DMS114 treated with DMSO at 0.1 percent for 48 hours (cell line): ENCODE measurements around the gene CLEC4C.
"Not testable (repeated sequence)": the region's sequence is repeated elsewhere in the genome, so short reads cannot be mapped to it uniquely, and the experiment has no call there.

Source experiments
- DNase-seq: peaks from one replicate; lab custom pipeline; 2025; ENCODE audit not compliant: unreplicated experiment; lab: John Stamatoyannopoulos, UW

Gene CLEC4C, protein sequence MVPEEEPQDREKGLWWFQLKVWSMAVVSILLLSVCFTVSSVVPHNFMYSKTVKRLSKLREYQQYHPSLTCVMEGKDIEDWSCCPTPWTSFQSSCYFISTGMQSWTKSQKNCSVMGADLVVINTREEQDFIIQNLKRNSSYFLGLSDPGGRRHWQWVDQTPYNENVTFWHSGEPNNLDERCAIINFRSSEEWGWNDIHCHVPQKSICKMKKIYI

DNA sequence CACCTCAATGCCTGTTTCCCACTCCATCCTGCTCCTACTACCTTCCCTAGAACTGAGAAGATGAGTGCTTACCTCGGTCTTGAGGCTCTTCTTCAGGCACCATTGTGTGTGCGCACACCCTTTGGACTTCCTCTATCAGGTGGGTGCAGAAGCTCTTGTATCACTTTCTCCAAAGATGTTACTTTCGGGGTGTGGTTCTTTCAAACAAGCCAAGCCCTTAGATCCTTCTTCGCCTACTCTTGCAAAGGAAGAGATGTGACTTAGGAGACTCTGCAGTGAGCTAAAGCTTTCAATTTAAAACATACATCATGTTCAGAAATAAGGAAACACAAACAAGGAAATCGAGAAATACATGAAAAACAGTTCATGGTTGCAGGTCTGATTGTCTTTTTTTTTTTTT, at the start of gene CLEC4C:
Gene CLEC4C (minus strand): TSS at position 130 of the 400 bp plus-strand sequence. CDS start 27 bp downstream, at position 103.
- no peak for DNase-seq

GRCh38 chr12:7793211-7793610, 46.0 kb upstream of the CLEC4C start:
- DNase-seq: no peak

DNA sequence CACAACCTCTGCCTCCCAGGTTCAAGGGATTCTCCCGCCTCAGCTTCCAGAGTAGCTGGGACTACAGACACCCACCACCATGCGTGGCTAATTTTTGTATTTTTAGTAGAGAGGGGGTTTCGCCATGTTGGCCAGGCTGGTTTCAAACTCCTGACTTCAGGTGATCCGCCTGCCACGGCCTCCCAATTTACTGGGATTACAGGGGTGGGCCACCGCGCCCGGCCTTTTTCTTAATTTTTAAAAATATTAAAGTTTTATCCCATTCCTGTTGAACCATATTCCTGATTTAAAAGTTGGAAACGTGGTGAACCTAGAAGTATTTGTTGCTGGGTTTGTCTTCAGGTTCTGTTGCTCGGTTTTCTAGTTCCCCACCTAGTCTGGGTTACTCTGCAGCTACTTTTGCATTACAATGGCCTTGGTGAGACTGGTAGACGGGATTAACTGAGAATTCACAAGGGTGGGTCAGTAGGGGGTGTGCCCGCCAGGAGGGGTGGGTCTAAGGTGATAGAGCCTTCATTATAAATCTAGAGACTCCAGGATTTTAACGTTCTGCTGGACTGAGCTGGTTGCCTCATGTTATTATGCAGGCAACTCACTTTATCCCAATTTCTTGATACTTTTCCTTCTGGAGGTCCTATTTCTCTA, 41.8 kb upstream of the CLEC4C start, which contains the start of gene NANOG:
Gene NANOG (plus strand): TSS at position 519 of the 645 bp plus-strand sequence. CDS start 213 bp downstream, outside the sequence.
- DNase-seq: not testable (repeated sequence)

DNA sequence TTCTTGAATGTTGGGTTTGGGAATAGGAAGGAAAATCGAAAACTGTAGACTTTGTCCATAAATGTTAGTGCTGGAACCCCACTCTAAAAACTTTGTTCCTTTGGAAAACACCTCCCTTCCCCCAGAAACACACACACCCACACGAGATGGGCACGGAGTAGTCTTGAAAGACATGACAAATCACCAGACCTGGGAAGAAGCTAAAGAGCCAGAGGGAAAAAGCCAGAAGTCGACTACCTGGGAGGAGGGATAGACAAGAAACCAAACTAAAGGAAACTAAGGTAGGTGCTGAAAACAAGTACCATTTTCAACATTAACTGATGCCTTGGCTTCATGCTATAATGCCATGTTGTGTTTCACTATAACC, 41.1 kb upstream of the CLEC4C start:
- DNase-seq: no peak

GRCh38 chr12:7787574-7788293, 40.6 kb upstream of the CLEC4C start:
- DNase-seq: no peak

GRCh38 chr12:7784701-7785100, 37.5 kb upstream of the CLEC4C start:
- no peak for DNase-seq

- not testable (repeated sequence) for DNase-seq
These were observed 36.3 kb upstream of the CLEC4C start for GRCh38 chr12:7783433-7783832.

- no peak for DNase-seq
These were observed 34.9 kb upstream of the CLEC4C start for GRCh38 chr12:7782055-7782454.

- DNase-seq: no peak
These were observed 34.1 kb upstream of the CLEC4C start for GRCh38 chr12:7781274-7781673.

- DNase-seq: no peak
These were observed 22.8 kb upstream of the CLEC4C start for GRCh38 chr12:7769999-7770398.

DNA sequence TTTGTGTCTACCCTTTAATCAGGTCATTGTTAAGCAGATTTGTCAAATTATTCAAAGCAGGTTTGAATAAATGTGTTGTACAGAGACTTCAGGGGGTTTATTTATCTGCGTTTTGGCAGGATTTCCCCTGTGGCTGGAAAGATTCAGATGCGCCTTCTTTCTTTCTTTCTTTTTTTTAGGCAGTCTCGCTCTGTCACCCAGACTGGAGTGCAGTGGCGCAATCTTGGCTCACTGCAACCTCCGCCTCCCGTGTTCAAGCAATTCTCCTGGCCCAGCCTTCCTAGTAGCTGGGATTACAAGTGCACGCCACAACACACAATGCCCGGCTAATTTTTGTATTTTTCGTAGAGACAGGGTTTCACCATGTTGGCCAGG, 11.6 kb upstream of the CLEC4C start:
- DNase-seq: no peak

DNA sequence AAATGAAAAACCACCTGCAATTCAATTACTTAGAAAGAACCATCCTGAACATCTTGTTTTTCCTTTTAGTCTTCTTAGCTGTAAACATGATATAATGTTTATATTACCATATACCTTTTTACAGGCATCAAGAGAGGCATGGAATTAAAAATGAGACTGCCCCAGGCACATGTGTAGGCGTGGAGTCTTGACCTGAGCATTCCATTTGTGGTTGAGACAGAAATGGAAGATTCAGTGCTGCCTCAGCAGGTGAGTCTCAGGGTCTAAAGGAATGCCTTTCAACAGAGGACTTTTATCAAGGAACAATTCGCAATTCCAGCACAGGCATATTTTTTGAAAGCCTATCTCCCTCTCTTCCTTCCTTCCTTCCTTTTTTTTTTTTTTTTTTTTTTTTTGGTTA, 9.8 kb upstream of the CLEC4C start:
- no peak for DNase-seq

DNA sequence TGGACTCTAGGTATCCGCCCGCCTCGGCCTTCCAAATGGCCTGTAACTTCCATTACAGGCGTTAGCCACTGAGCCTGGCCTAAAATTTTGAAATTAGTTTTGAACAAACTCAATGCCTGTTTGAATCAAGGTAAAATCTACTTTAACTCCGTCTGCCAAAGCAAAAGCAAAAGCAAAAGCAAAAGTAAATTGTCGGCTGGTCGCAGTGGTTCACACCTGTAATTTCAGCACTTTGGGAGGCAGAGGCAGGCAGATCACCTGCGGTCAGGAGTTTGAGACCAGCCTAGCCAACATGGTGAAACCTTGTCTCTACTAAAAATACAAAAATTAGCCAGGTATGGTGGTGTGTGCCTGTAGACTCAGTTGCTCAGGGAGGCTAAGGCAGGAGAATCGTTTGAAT, 8.5 kb upstream of the CLEC4C start:
- not testable (repeated sequence) for DNase-seq

DNA sequence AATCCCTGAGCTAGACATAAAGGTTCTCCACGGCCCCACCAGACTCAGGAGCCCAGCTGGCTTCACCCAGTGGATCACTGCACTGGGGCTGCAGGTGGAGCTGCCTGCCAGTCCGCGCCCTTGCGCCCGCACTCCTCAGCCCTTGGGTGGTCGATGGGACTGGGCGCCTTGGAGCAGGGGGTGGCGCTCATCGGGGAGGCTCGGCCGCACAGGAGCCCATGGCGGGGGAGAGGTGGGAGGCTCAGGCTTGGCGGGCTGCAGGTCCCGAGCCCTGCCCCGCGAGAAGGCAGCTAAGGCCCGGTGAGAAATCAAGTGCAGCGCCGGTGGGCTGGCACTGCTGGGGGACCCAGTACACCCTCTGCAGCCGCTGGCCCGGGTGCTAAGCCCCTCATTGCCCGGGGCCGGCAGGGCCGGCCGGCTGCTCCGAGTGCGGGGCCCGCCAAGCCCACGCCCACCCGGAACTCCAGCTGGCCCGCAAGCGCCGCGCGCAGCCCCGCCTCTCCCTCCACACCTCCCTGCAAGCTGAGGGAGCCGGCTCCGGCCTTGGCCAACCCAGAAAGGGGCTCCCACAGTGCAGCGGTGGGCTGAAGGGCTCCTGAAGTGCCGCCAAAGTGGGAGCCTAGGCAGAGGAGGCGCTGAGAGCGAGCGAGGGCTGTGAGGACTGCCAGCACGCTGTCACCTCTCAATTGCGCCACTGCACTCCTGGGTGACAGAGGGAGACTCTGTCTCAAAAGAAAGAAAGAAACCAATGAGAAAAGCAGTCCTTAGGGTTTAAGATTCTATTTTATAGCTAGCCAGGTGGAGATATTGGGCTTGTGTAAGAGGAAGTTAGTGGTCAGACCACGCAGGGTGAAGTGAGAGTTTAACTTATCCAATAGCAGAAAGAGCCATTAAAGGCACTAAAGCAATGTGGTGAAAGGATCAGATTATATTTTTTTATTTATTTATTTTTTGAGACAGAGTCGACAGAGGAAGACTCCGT, 5.1 kb upstream of the CLEC4C start:
- not testable (repeated sequence) for DNase-seq

DNA sequence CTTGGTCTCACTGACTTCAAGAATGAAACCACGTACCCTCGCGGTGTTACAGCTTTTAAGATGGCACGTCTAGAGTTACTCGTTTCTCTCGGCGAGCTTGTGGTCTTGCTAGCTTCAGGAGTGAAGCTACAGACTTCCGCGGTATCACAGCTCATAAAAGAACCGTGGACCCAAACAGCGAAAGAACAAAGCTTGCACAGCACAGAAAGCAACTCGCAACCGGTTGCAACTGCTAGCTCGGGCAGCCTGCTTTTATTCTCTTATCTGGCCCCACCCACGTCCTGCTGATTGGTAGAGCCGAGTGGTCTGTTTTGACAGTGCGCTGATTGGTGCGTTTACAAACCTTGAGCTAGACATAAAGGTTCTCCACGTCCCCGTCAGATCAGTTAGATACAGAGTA, 4.2 kb upstream of the CLEC4C start:
- no peak for DNase-seq

GRCh38 chr12:7750350-7750749, 3.2 kb upstream of the CLEC4C start:
- DNase-seq: no peak

DNA sequence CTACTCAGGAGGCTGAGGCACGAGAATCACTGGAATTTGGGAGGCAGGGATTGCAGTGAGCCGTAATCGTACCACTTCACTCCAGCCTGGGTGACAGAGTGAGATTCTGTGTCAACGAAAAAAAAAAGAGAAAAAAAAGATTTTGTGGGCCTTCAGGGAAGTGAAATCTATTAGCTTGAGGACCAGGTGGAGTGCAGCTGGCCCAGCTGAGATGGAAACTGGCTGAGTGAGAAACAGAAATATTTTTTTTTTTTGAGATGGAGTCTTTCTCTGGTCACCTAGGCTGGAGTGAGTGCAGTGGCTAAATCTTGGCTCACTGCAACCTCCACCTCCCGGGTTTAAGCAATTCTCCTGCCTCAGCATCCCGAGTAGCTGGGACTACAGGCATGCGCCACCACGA, 2.3 kb upstream of the CLEC4C start:
- DNase-seq: no peak

DNA sequence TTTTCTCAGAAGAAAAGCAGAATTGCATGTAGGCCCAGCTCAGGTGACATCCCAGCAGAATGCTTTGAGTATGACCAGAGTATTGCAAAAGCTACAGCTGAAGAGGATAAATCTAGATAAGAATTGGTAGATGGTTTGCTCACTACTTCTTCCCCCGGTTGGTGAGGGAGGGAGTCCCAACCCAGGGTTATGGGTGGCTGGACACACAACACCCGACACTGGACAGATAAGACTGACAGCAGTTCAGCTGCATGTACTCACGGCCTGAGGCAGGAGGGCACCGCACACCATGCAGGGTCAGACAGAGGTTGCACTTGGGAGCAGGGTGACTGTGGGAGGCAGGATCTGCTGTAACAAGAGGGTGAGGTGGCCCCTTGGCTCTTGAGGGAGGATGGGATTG, 1.7 kb upstream of the CLEC4C start:
- no peak for DNase-seq

GRCh38 chr12:7732993-7733392, 14.2 kb downstream of the CLEC4C start:
- no peak for DNase-seq

DNA sequence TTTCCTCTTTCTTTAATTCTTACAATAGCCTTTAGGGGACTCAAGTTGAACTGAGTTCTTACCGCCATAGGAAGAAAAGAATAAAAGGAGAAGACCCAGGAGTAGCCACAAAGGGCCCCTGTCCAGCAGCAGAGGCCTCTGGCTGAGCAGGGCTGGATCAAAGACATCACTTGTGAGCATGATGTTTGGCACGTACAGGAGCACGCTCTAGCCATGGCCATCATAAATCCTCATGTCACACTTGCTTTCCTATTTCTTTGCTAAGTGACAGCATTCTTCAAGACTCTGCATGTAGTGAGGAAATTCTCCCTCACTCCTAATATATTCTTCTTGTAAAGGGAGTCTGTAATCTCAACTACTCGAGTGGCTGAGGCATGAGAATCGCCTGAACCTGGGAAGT, 15.7 kb downstream of the CLEC4C start:
- no peak for DNase-seq

GRCh38 chr12:7730984-7731383, 16.2 kb downstream of the CLEC4C start:
- DNase-seq: not testable (repeated sequence)
